GM12878 (cell line): Measurements from ENCODE around the gene SYPL1. TPM values are rescaled to one million over a fixed set of nuclear protein-coding genes. Genes with fewer than 3 reads are reported as not detected.
A peak's percentile ranks its signal among the peaks of the same experiment; 100 is the strongest.

Source experiments
- BRCA1 ChIP-seq: IDR thresholded peaks from 2 replicates; pipeline ENCODE4 v1.6.1; 2011; ENCODE audit warnings: low read depth, low read length, improper control_type of control experiment
- CBFB ChIP-seq: IDR thresholded peaks from 2 replicates; pipeline ENCODE4 v1.6.1; 2016; ENCODE audit warnings: antibody characterized with exemption, low read depth
- CREB1 ChIP-seq: IDR thresholded peaks from 2 replicates; pipeline ENCODE4 v1.6.1; 2012; ENCODE audit warnings: low read depth, mild to moderate bottlenecking, inconsistent platforms
- CREM ChIP-seq: IDR thresholded peaks from 2 replicates; pipeline ENCODE4 v1.6.1; 2014; ENCODE audit warnings: antibody characterized with exemption, low read depth
- CTCF ChIP-seq, 3 experiments: IDR thresholded peaks in 2 of 3; conservative IDR thresholded peaks in 1 of 3; 2 replicates each; pipeline ENCODE4 v1.5.1; 2011; ENCODE audit warnings: low read depth in 3 of 3, low read length in 3 of 3, mild to moderate bottlenecking in 3 of 3, control low read depth in 2 of 3, moderate library complexity in 2 of 3, inconsistent platforms in 1 of 3, mixed read lengths in 1 of 3; ENCODE audit not compliant: control insufficient read depth in 2 of 3, insufficient read depth in 1 of 3; ENCODE audit errors: extremely low read depth in 1 of 3
- EED ChIP-seq: sonication (generic); IDR thresholded peaks from 2 replicates; pipeline ENCODE4 v1.6.1; 2016; ENCODE audit warnings: antibody characterized with exemption, low read depth
- EGR1 ChIP-seq, 2 experiments: IDR thresholded peaks; 1 replicate in 1 of 2; 2 replicates in 1 of 2; pipeline ENCODE4 v1.6.1; 2011 to 2012; ENCODE audit warnings: low read depth in 2 of 2, low read length in 2 of 2, borderline replicate concordance in 1 of 2, mild to moderate bottlenecking in 1 of 2, moderate library complexity in 1 of 2
- ELK1 ChIP-seq: IDR thresholded peaks from 2 replicates; pipeline ENCODE4 v1.6.1; 2012; ENCODE audit warnings: low read depth, low read length, improper control_type of control experiment
- HDAC6 ChIP-seq: fragments of 200-600 bp; sonication (generic); IDR thresholded peaks from one replicate; pipeline ENCODE4 v1.8.0; 2017; ENCODE audit warnings: antibody characterized with exemption; ENCODE audit not compliant: unreplicated experiment
- IKZF1 ChIP-seq: fragments of 450-650 bp; conservative IDR thresholded peaks from 2 replicates; pipeline ENCODE4 v1.6.1; 2017; ENCODE audit warnings: antibody characterized with exemption, mild to moderate bottlenecking
- LARP7 ChIP-seq: fragments of 450-650 bp; IDR thresholded peaks from 2 replicates; pipeline ENCODE4 v1.6.1; 2017; ENCODE audit warnings: mild to moderate bottlenecking
- MYB ChIP-seq: fragments of 150-350 bp; IDR thresholded peaks from 2 replicates; pipeline ENCODE4 v1.6.1; 2014; ENCODE audit warnings: mild to moderate bottlenecking, low read depth, low read length, borderline replicate concordance
- NFXL1 ChIP-seq: fragments of 450-650 bp; IDR thresholded peaks from 2 replicates; pipeline ENCODE4 v1.6.1; 2017; ENCODE audit warnings: antibody characterized with exemption, mild to moderate bottlenecking, borderline replicate concordance
- NFYA ChIP-seq: IDR thresholded peaks from 2 replicates; pipeline ENCODE4 v1.6.1; 2011; ENCODE audit warnings: low read depth, mild to moderate bottlenecking, low read length, improper control_type of control experiment, borderline replicate concordance
- PAX5 ChIP-seq: IDR thresholded peaks from 2 replicates; pipeline ENCODE4 v1.6.1; 2011; ENCODE audit warnings: low read depth, low read length, borderline replicate concordance
- PKNOX1 ChIP-seq: fragments of 450-650 bp; IDR thresholded peaks from 2 replicates; pipeline ENCODE4 v1.6.1; 2016; ENCODE audit warnings: mild to moderate bottlenecking
- POU2F2 ChIP-seq: IDR thresholded peaks from 3 replicates; pipeline ENCODE4 v1.6.1; 2011; ENCODE audit warnings: low read depth, mild to moderate bottlenecking, low read length, borderline replicate concordance
- RCOR1 ChIP-seq: conservative IDR thresholded peaks from 2 replicates; pipeline ENCODE4 v1.6.1; 2012; ENCODE audit warnings: low read depth, low read length, improper control_type of control experiment
- SPI1 ChIP-seq: IDR thresholded peaks from 2 replicates; pipeline ENCODE4 v1.6.1; 2011; ENCODE audit warnings: low read depth, mild to moderate bottlenecking, low read length, moderate library complexity, borderline replicate concordance; ENCODE audit not compliant: insufficient read depth
- TCF3 ChIP-seq: IDR thresholded peaks from 2 replicates; pipeline ENCODE4 v1.6.1; 2012; ENCODE audit warnings: low read depth, mild to moderate bottlenecking, low read length, borderline replicate concordance; ENCODE audit not compliant: insufficient read depth
- TCF7 ChIP-seq: IDR thresholded peaks from 2 replicates; pipeline ENCODE4 v1.6.1; 2014; ENCODE audit warnings: antibody characterized with exemption, borderline replicate concordance
- YY1 ChIP-seq: IDR thresholded peaks from 2 replicates; pipeline ENCODE4 v1.6.1; 2011; ENCODE audit warnings: low read depth, mild to moderate bottlenecking, low read length
- ZBTB4 ChIP-seq: fragments of 450-650 bp; formaldehyde crosslinking; IDR thresholded peaks from 2 replicates; pipeline ENCODE4 v1.4.0; 2022; ENCODE audit warnings: mild to moderate bottlenecking, moderate library complexity
- ZNF384 ChIP-seq: IDR thresholded peaks from 2 replicates; pipeline ENCODE4 v1.6.1; 2012; ENCODE audit warnings: low read depth, mild to moderate bottlenecking, low read length, improper control_type of control experiment, borderline replicate concordance
- polyA plus RNA-seq, 11 experiments: library from polyadenylated mRNA; depleted of rRNA in 4 of 11; unstranded in 6 of 11; stranded (reverse) in 5 of 11; fragments of >200 nt; fragmentation: Nextera tagmentation in 4 of 11; fragmentation: Illumina TruSeq in 1 of 11; extraction: Ambion mirVana in 4 of 11; extraction: Trizol in 1 of 11; gene quantifications; 1 replicate in 1 of 11; 2 replicates in 10 of 11; pipeline versions ENCODE4 v1.2.1 to v1.2.3, GENCODE V29; 2011 to 2016; ENCODE audit warnings: inconsistent platforms in 2 of 11, missing spikeins in 2 of 11, low read depth in 1 of 11
- total RNA-seq, 4 experiments: library from RNA; depleted of rRNA in 3 of 4; stranded (reverse); fragments of >200 nt in 3 of 4; fragmentation: Illumina TruSeq in 1 of 4; extraction: Trizol in 1 of 4; gene quantifications; 2 replicates each; pipeline versions ENCODE4 v1.2.1 to v1.2.3, GENCODE V29; 2013 to 2021

SYPL1 gene
- total and polyA plus RNA-seq, 10 of the 15 experiments (the other 5 are each of a cell fraction or from before 2014, with no cell fraction given): 34.5 to 177 (median 87.3) TPM

GRCh38 chr7:106061301-106061979 is 50.7 kb downstream of the SYPL1 start (continued):
- no peak for TF ChIP-seq ZBTB4
- no peak for TF ChIP-seq CREB1
- no peak for TF ChIP-seq BRCA1
- no peak for TF ChIP-seq HDAC6
- peak; percentile 77 for TF ChIP-seq ZNF384
- TF ChIP-seq CREM: 0 out of 2 replicates have a peak, but pooled peaks have one; percentile 11
- no peak for TF ChIP-seq NFYA
- TF ChIP-seq EED: peak; percentile 56
- no peak for TF ChIP-seq IKZF1
- no peak for TF ChIP-seq NFXL1
- TF ChIP-seq RCOR1: no peak
- 0 out of 2 replicates have a peak, but pooled peaks have one; percentile 47 for TF ChIP-seq YY1
- peak; percentile 92; the same call in 2 of the 3 replicates for TF ChIP-seq POU2F2
- TF ChIP-seq TCF3: peak; percentile 40; the same call in 1 of the 2 replicates
- TF ChIP-seq TCF7: no peak
- peak; percentile 88 for TF ChIP-seq SPI1
- TF ChIP-seq ELK1: no peak
- TF ChIP-seq EGR1 (IDR thresholded peaks at IDR 0.05; ENCODE audit: borderline replicate concordance in 1 of 2, low read depth in 2 of 2, low read length in 2 of 2): no peak
- TF ChIP-seq PKNOX1: no peak
- TF ChIP-seq CBFB: no peak
- TF ChIP-seq LARP7: no peak
- TF ChIP-seq PAX5: no peak
- TF ChIP-seq CTCF (IDR thresholded peaks at IDR 0.05 in 2 of 3, conservative IDR thresholded peaks at IDR 0.05 in 1 of 3; ENCODE audit: control insufficient read depth in 2 of 3, extremely low read depth in 1 of 3, insufficient read depth in 1 of 3, low read depth in 3 of 3, low read length in 3 of 3): 0 out of 6 replicates have a peak, but pooled peaks of 1 of the 3 experiments have one; percentile 7
- no peak for TF ChIP-seq MYB
